Measurements from ENCODE around the gene LRP1B. TPM values are rescaled to one million over a fixed set of nuclear protein-coding genes. Genes with fewer than 3 reads are reported as not detected.
"Not testable (repeated sequence)": the region's sequence is repeated elsewhere in the genome, so short reads cannot be mapped to it uniquely, and the experiment has no call there.

The LRP1B gene
- total and polyA plus RNA-seq, 5 donors from 2014 or later: not detected

DNA sequence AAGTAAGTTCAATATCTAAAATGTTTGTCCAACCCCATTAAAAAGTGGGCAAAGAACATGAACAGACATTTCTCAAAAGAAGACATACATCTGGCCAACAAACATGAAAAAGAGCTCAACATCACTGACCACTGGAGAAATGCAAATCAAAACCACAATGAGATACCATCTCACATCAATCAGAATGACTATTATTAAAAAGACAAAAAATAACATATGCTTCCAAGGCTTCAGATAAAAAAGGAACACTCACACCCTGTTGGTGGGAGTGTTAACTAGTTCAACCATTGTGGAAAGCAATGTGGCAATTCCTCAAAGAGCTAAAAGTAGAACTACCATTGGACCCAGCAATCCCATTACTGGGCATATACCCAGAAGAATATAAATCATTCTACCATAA lies 931.1 kb downstream of the LRP1B start:
- no peaks in the 10 kb centered on the region for H3K36me3 Mint-ChIP-seq
- no peaks in the 10 kb centered on the region for H3K27me3 ChIP-seq (ENCODE audit: control insufficient read depth, insufficient read depth, low read length)

GRCh38 chr2:141195087-141195486 lies 935.7 kb downstream of the LRP1B start:
- H3K36me3 ChIP-seq (ENCODE audit: control insufficient read depth, insufficient read depth, low read length): no peaks in the 10 kb centered on the region
- no peaks in the 10 kb centered on the region for H3K36me3 Mint-ChIP-seq
- H3K27me3 ChIP-seq (ENCODE audit: control insufficient read depth, insufficient read depth, low read length): no peaks in the 10 kb centered on the region
- H3K4me1 Mint-ChIP-seq: no peaks in the 10 kb centered on the region
- no peaks in the 10 kb centered on the region for H3K4me1 ChIP-seq (ENCODE audit: control insufficient read depth, insufficient read depth, low read length, poor library complexity, severe bottlenecking)
- H3K4me3 Mint-ChIP-seq: no peak overlapping the region
- ATAC-seq (ENCODE audit: low read depth in 2 of 2) (no peak), DNase-seq (no peak)
- H3K27ac Mint-ChIP-seq: no peak overlapping the region
- H3K4me3 ChIP-seq (ENCODE audit: low read depth, low read length): no peak overlapping the region
- no peaks in the 10 kb centered on the region for H3K9me3 ChIP-seq (ENCODE audit: control insufficient read depth in 2 of 2, low read length in 2 of 2)
- no peaks in the 10 kb centered on the region for H3K27me3 Mint-ChIP-seq
- H3K27ac ChIP-seq (ENCODE audit: insufficient read depth, low read length, poor library complexity, severe bottlenecking): no peak overlapping the region
- peaks cover 1 to 28% (median 6%) of the 10 kb centered on the region in 7 donors for H3K9me3 Mint-ChIP-seq

More for the DNA sequence above, 931.1 kb downstream of the LRP1B start:
- Histone ChIP-seq H3K4me1 (ENCODE audit: control insufficient read depth, insufficient read depth, low read length, poor library complexity, severe bottlenecking) (no peaks in the 10 kb centered on the region), H3K36me3 (ENCODE audit: control insufficient read depth, insufficient read depth, low read length) (no peaks in the 10 kb centered on the region), H3K4me3 (ENCODE audit: low read depth, low read length) (no peak overlapping the region), H3K9me3 (ENCODE audit: control insufficient read depth in 2 of 2, low read length in 2 of 2) (peaks cover 0 to 4% of the 10 kb centered on the region in 2 experiments), H3K27ac (ENCODE audit: insufficient read depth, low read length, poor library complexity, severe bottlenecking) (no peak overlapping the region)
- H3K27me3 Mint-ChIP-seq: no peaks in the 10 kb centered on the region
- no peak overlapping the region for H3K4me3 Mint-ChIP-seq
- ATAC-seq (ENCODE audit: low read depth in 2 of 2): no peak
- H3K4me1 Mint-ChIP-seq: no peaks in the 10 kb centered on the region
- DNase-seq: no peak
- H3K27ac Mint-ChIP-seq: no peak overlapping the region
- H3K9me3 Mint-ChIP-seq: peaks cover 0 to 21% (median 14%) of the 10 kb centered on the region in 7 donors

GRCh38 chr2:141187075-141187439 lies 943.8 kb downstream of the LRP1B start:
- ATAC-seq (ENCODE audit: low read depth in 2 of 2) (no peak), DNase-seq (no peak)
- Histone ChIP-seq H3K36me3 (ENCODE audit: control insufficient read depth, insufficient read depth, low read length) (no peaks in the 10 kb centered on the region), H3K4me1 (ENCODE audit: control insufficient read depth, insufficient read depth, low read length, poor library complexity, severe bottlenecking) (no peaks in the 10 kb centered on the region), H3K4me3 (ENCODE audit: low read depth, low read length) (no peak overlapping the region), H3K9me3 (ENCODE audit: control insufficient read depth in 2 of 2, low read length in 2 of 2) (no peaks in the 10 kb centered on the region), H3K27me3 (ENCODE audit: control insufficient read depth, insufficient read depth, low read length) (no peaks in the 10 kb centered on the region), H3K27ac (ENCODE audit: insufficient read depth, low read length, poor library complexity, severe bottlenecking) (no peak overlapping the region)
- Mint-ChIP-seq H3K4me1 (no peaks in the 10 kb centered on the region), H3K36me3 (no peaks in the 10 kb centered on the region), H3K27ac (no peak overlapping the region), H3K27me3 (peaks cover 4% of the 10 kb centered on the region), H3K9me3 (peaks cover 0 to 27% (median 3%) of the 10 kb centered on the region in 7 donors), H3K4me3 (no peak overlapping the region)

GRCh38 chr2:141186413-141187074 lies 944.3 kb downstream of the LRP1B start:
- Histone ChIP-seq H3K4me1 (ENCODE audit: control insufficient read depth, insufficient read depth, low read length, poor library complexity, severe bottlenecking) (no peaks in the 10 kb centered on the region), H3K4me3 (ENCODE audit: low read depth, low read length) (no peak overlapping the region), H3K27me3 (ENCODE audit: control insufficient read depth, insufficient read depth, low read length) (no peaks in the 10 kb centered on the region), H3K9me3 (ENCODE audit: control insufficient read depth in 2 of 2, low read length in 2 of 2) (no peaks in the 10 kb centered on the region), H3K27ac (ENCODE audit: insufficient read depth, low read length, poor library complexity, severe bottlenecking) (no peak overlapping the region), H3K36me3 (ENCODE audit: control insufficient read depth, insufficient read depth, low read length) (no peaks in the 10 kb centered on the region)
- peaks cover 0 to 31% (median 3%) of the 10 kb centered on the region in 7 donors for H3K9me3 Mint-ChIP-seq
- DNase-seq (no peak), ATAC-seq (ENCODE audit: low read depth in 2 of 2) (no peak)
- H3K27me3 Mint-ChIP-seq: peaks cover 4% of the 10 kb centered on the region
- no peaks in the 10 kb centered on the region for H3K4me1 Mint-ChIP-seq
- H3K4me3 Mint-ChIP-seq: no peak overlapping the region
- H3K36me3 Mint-ChIP-seq: no peaks in the 10 kb centered on the region
- H3K27ac Mint-ChIP-seq: no peak overlapping the region

DNA sequence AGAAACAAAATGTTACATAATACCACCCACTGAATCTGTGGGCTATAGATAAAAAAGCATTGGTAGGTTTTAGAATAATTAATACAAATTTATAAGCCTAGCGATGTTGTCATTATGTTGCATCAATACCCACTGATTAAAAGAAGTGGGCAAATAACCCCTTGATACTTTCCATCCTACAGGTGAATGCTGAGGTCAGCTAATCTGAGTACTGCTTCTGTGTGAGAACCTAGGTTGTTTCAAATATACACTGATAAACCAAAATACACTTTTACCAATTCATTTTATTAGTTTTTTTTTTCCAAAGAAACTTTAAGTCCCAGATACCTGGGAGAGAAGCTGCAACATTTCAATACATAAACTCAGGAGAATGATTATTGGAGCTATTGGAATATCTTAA lies 948.6 kb downstream of the LRP1B start:
- no peak overlapping the region for H3K27ac Mint-ChIP-seq
- DNase-seq (no peak), ATAC-seq (ENCODE audit: low read depth in 2 of 2) (no peak)
- Histone ChIP-seq H3K27me3 (ENCODE audit: control insufficient read depth, insufficient read depth, low read length) (no peaks in the 10 kb centered on the region), H3K27ac (ENCODE audit: insufficient read depth, low read length, poor library complexity, severe bottlenecking) (no peak overlapping the region), H3K36me3 (ENCODE audit: control insufficient read depth, insufficient read depth, low read length) (no peaks in the 10 kb centered on the region), H3K4me3 (ENCODE audit: low read depth, low read length) (no peak overlapping the region), H3K4me1 (ENCODE audit: control insufficient read depth, insufficient read depth, low read length, poor library complexity, severe bottlenecking) (no peaks in the 10 kb centered on the region), H3K9me3 (ENCODE audit: control insufficient read depth in 2 of 2, low read length in 2 of 2) (peaks cover 0 to 9% of the 10 kb centered on the region in 2 experiments)
- H3K27me3 Mint-ChIP-seq: peaks cover 4% of the 10 kb centered on the region
- H3K36me3 Mint-ChIP-seq: no peaks in the 10 kb centered on the region
- peaks cover 0 to 32% (median 4%) of the 10 kb centered on the region in 7 donors for H3K9me3 Mint-ChIP-seq
- no peak overlapping the region for H3K4me3 Mint-ChIP-seq
- H3K4me1 Mint-ChIP-seq: no peaks in the 10 kb centered on the region

- H3K4me1 Mint-ChIP-seq; H3K9me3 ChIP-seq (ENCODE audit: control insufficient read depth in 2 of 2, low read length in 2 of 2); H3K4me3 ChIP-seq (ENCODE audit: low read depth, low read length); H3K36me3 Mint-ChIP-seq; H3K4me1 ChIP-seq (ENCODE audit: control insufficient read depth, insufficient read depth, low read length, poor library complexity, severe bottlenecking); H3K27me3 Mint-ChIP-seq; ATAC-seq (ENCODE audit: low read depth in 2 of 2); H3K27me3 ChIP-seq (ENCODE audit: control insufficient read depth, insufficient read depth, low read length); H3K36me3 ChIP-seq (ENCODE audit: control insufficient read depth, insufficient read depth, low read length); DNase-seq; H3K27ac Mint-ChIP-seq; H3K4me3 Mint-ChIP-seq; H3K27ac ChIP-seq (ENCODE audit: insufficient read depth, low read length, poor library complexity, severe bottlenecking): not testable (repeated sequence)
- H3K9me3 Mint-ChIP-seq: peaks cover 2 to 32% (median 8%) of the 10 kb centered on the region in 7 donors
Observed at GRCh38 chr2:141169117-141169516, 961.7 kb downstream of the LRP1B start.

DNA sequence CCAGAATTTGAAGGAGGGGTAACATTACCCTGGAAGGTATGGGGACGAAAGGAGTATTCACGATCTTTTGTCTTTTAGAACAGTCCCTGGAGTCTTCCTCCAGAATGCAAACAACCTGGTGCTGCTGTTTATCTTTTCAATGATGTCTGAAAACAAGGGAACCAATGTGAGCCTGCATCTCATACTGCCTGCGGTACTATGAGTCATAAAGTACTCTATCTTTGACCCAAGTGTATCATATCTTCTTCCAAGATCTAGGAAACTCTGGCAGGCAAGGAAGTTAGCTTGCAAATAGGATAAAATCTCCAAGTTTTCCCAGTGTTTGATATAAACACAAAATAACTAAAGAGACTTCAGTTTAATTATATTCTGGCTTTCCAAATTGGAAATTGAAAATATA lies 968.5 kb downstream of the LRP1B start:
- Mint-ChIP-seq H3K27me3 (no peaks in the 10 kb centered on the region), H3K27ac (no peak overlapping the region), H3K36me3 (no peaks in the 10 kb centered on the region), H3K4me1 (no peaks in the 10 kb centered on the region), H3K9me3 (peaks cover 0 to 10% (median 3%) of the 10 kb centered on the region in 7 donors), H3K4me3 (no peak overlapping the region)
- no peaks in the 10 kb centered on the region for H3K27me3 ChIP-seq (ENCODE audit: control insufficient read depth, insufficient read depth, low read length)
- H3K4me3 ChIP-seq (ENCODE audit: low read depth, low read length): no peak overlapping the region
- no peaks in the 10 kb centered on the region for H3K4me1 ChIP-seq (ENCODE audit: control insufficient read depth, insufficient read depth, low read length, poor library complexity, severe bottlenecking)
- ATAC-seq (ENCODE audit: low read depth in 2 of 2) (no peak), DNase-seq (no peak)
- no peaks in the 10 kb centered on the region for H3K36me3 ChIP-seq (ENCODE audit: control insufficient read depth, insufficient read depth, low read length)
- no peak overlapping the region for H3K27ac ChIP-seq (ENCODE audit: insufficient read depth, low read length, poor library complexity, severe bottlenecking)
- peaks cover 0 to 7% of the 10 kb centered on the region in 2 experiments for H3K9me3 ChIP-seq (ENCODE audit: control insufficient read depth in 2 of 2, low read length in 2 of 2)

DNA sequence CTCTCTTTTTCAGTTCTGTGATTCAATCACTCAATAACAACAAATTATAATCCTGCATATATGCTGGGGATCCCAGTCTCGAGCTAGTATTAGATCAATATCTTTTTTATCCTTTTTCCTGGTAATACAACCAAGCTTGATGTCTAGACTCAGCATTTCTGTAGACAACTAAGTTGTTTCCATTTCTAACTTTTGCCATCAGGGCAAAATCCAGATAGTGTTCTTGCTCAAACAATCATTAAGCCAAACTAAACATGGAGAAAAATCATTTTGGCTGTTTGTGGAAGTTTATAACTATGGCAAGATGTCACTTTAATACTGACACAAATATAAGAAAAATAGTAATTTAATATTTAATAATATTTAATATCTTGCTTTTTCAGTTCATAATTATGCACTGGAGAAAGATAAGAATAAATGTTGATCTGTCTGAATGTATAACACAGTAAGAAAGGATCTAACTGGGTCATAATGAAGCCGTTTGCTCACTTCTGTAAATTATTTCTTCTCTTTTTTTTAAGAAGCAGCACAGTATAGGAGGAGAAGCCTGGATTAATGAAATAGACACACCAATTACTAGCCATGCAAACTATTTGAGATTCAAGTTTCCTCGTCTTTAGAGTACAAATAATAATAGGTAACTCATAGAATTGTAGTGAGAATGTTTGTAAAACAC lies 979.1 kb downstream of the LRP1B start:
- Histone ChIP-seq H3K27ac (ENCODE audit: insufficient read depth, low read length, poor library complexity, severe bottlenecking) (no peak overlapping the region), H3K36me3 (ENCODE audit: control insufficient read depth, insufficient read depth, low read length) (no peaks in the 10 kb centered on the region), H3K4me3 (ENCODE audit: low read depth, low read length) (no peak overlapping the region), H3K27me3 (ENCODE audit: control insufficient read depth, insufficient read depth, low read length) (no peaks in the 10 kb centered on the region), H3K4me1 (ENCODE audit: control insufficient read depth, insufficient read depth, low read length, poor library complexity, severe bottlenecking) (no peaks in the 10 kb centered on the region), H3K9me3 (ENCODE audit: control insufficient read depth in 2 of 2, low read length in 2 of 2) (peaks cover 0 to 3% of the 10 kb centered on the region in 2 experiments)
- peaks cover 0 to 20% (median 5%) of the 10 kb centered on the region in 7 donors for H3K9me3 Mint-ChIP-seq
- no peak overlapping the region for H3K27ac Mint-ChIP-seq
- H3K27me3 Mint-ChIP-seq: no peaks in the 10 kb centered on the region
- ATAC-seq (ENCODE audit: low read depth in 2 of 2): no peak
- H3K4me3 Mint-ChIP-seq: no peak overlapping the region
- no peak for DNase-seq
- H3K4me1 Mint-ChIP-seq: no peaks in the 10 kb centered on the region
- H3K36me3 Mint-ChIP-seq: no peaks in the 10 kb centered on the region

All from CD4-positive, CD25-positive, alpha-beta regulatory T cell (primary cell).